ENCODE results near the gene NUP35. TPM values are rescaled to one million over a fixed set of nuclear protein-coding genes. Genes with fewer than 3 reads are reported as not detected.

Gene NUP35
- total RNA-seq, 1 experiment from 2014 or later: 25.0 TPM

GRCh38 chr2:183105402-183106134, 18.7 kb upstream of the NUP35 start:
- no peak for TF ChIP-seq CTCF (conservative IDR thresholded peaks at IDR 0.05; ENCODE audit: low read depth, low read length)
- no peak for TF ChIP-seq EZH2 (IDR thresholded peaks at IDR 0.05; ENCODE audit: low read length, unreplicated experiment)
- no peak for TF ChIP-seq EZH2phosphoT487 (IDR thresholded peaks at IDR 0.05; ENCODE audit: borderline replicate concordance, low read length)
- CTCF ChIA-PET: no interaction called here
- POLR2A ChIA-PET (ENCODE audit: unreplicated experiment): interaction anchor here (0.6 kb wide), 1 partner anchor 1052 kb away, joined by 6 read pairs; no protein-coding TSS in a partner anchor
- BruUV-seq (replicated peaks): no TSS peak
- H3K4me1 ChIP-seq (ENCODE audit: insufficient read depth, low read length): peaks cover 10% of the 10 kb centered on the region; the same call in 1 of the 2 replicates
- H3K4me2 ChIP-seq (ENCODE audit: low read length): no peak overlapping the region; the same call in 1 of the 2 replicates
- no peaks in the 10 kb centered on the region for H3K9me3 ChIP-seq (ENCODE audit: low read length)
- H3K9me2 ChIP-seq (replicated peaks; ENCODE audit: low read length): no peaks in the 10 kb centered on the region
- H3F3A ChIP-seq (ENCODE audit: low read length, unreplicated experiment): no peaks in the 10 kb centered on the region
- no peak overlapping the region for H3K4me3 ChIP-seq (ENCODE audit: low read length)
- H3K27me3 ChIP-seq (ENCODE audit: low read length): no peaks in the 10 kb centered on the region
- peak; percentile 68 for DNase-seq
- H4K20me1 ChIP-seq (ENCODE audit: low read length): no peaks in the 10 kb centered on the region
- ATAC-seq: peak; percentile 70
- peak overlapping the region; percentile 69 for H2AFZ ChIP-seq (ENCODE audit: low read length)
- H3K79me2 ChIP-seq (ENCODE audit: low read length): no peaks in the 10 kb centered on the region
- H3K36me3 ChIP-seq (ENCODE audit: low read depth, low read length): no peaks in the 10 kb centered on the region
- H3K9ac ChIP-seq (ENCODE audit: low read length): peak overlapping the region; percentile 39; the same call in 1 of the 2 replicates
- intact Hi-C loops (cut with micrococcal nuclease): no loop called here
- peak overlapping the region; percentile 60 for H3K27ac ChIP-seq (ENCODE audit: low read length)

DNA sequence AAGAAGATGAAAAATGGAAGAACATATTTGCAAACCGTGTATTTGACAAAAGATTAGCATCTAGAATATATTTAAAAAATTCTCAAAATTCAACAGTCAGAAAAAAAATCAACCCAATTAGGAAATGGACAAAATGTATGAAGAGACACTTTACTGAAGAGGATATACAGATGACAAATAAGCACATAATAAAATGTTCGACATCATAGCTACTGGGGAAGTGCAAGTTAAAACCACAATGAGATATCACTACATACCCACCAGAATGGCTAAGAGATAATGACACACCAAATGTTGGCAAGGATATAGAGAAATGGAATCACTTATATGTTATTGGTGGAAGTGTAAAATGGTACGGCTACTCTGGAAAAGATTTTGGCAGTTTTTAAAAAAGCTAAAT, 11.7 kb upstream of the NUP35 start:
- Histone ChIP-seq H3K9me2 (replicated peaks; ENCODE audit: low read length) (no peaks in the 10 kb centered on the region), H3K4me2 (ENCODE audit: low read length) (no peak overlapping the region), H3K4me1 (ENCODE audit: insufficient read depth, low read length) (no peaks in the 10 kb centered on the region), H4K20me1 (ENCODE audit: low read length) (no peaks in the 10 kb centered on the region), H3K36me3 (ENCODE audit: low read depth, low read length) (no peaks in the 10 kb centered on the region), H3K4me3 (ENCODE audit: low read length) (no peak overlapping the region), H3K27me3 (ENCODE audit: low read length) (no peaks in the 10 kb centered on the region), H3K9ac (ENCODE audit: low read length) (no peak overlapping the region), H3K79me2 (ENCODE audit: low read length) (no peaks in the 10 kb centered on the region), H3K27ac (ENCODE audit: low read length) (no peak overlapping the region), H3K9me3 (ENCODE audit: low read length) (no peaks in the 10 kb centered on the region), H2AFZ (ENCODE audit: low read length) (no peak overlapping the region), H3F3A (ENCODE audit: low read length, unreplicated experiment) (no peaks in the 10 kb centered on the region)
- intact Hi-C loops (cut with micrococcal nuclease): no loop called here
- ATAC-seq: no peak
- ChIA-PET POLR2A (ENCODE audit: unreplicated experiment) (no interaction called here), CTCF (no interaction called here)
- BruUV-seq (replicated peaks): no TSS peak
- no peak for DNase-seq
- no peak for TF ChIP-seq EZH2phosphoT487 (IDR thresholded peaks at IDR 0.05; ENCODE audit: borderline replicate concordance, low read length)
- TF ChIP-seq CTCF (conservative IDR thresholded peaks at IDR 0.05; ENCODE audit: low read depth, low read length): no peak
- no peak for TF ChIP-seq EZH2 (IDR thresholded peaks at IDR 0.05; ENCODE audit: low read length, unreplicated experiment)

GRCh38 chr2:183113630-183114029, 10.6 kb upstream of the NUP35 start:
- Histone ChIP-seq H3K4me1 (ENCODE audit: insufficient read depth, low read length) (no peaks in the 10 kb centered on the region), H3K9me2 (replicated peaks; ENCODE audit: low read length) (no peaks in the 10 kb centered on the region), H3K9ac (ENCODE audit: low read length) (no peak overlapping the region), H4K20me1 (ENCODE audit: low read length) (no peaks in the 10 kb centered on the region), H3K4me2 (ENCODE audit: low read length) (no peak overlapping the region), H3K79me2 (ENCODE audit: low read length) (no peaks in the 10 kb centered on the region), H3K9me3 (ENCODE audit: low read length) (no peaks in the 10 kb centered on the region), H3K27me3 (ENCODE audit: low read length) (no peaks in the 10 kb centered on the region), H3K36me3 (ENCODE audit: low read depth, low read length) (no peaks in the 10 kb centered on the region), H3F3A (ENCODE audit: low read length, unreplicated experiment) (no peaks in the 10 kb centered on the region), H2AFZ (ENCODE audit: low read length) (no peak overlapping the region), H3K4me3 (ENCODE audit: low read length) (no peak overlapping the region), H3K27ac (ENCODE audit: low read length) (no peak overlapping the region)
- intact Hi-C loops (cut with micrococcal nuclease): no loop called here
- BruUV-seq (replicated peaks): no TSS peak
- ChIA-PET CTCF (no interaction called here), POLR2A (ENCODE audit: unreplicated experiment) (no interaction called here)
- DNase-seq (no peak), ATAC-seq (no peak)
- no peak for TF ChIP-seq EZH2 (IDR thresholded peaks at IDR 0.05; ENCODE audit: low read length, unreplicated experiment)
